ENCODE data around the gene H6PD. TPM values are rescaled to one million over a fixed set of nuclear protein-coding genes. Genes with fewer than 3 reads are reported as not detected.

Gene H6PD
- total RNA-seq, 2 experiments from 2014 or later = 9.3 to 10.4 TPM

GRCh38 chr1:9251501-9251900, 16.9 kb downstream of the H6PD start:
- no peaks in the 10 kb centered on the region for H3K27me3 Mint-ChIP-seq
- ChIA-PET POLR2A (no interaction called here), CTCF (interaction anchor here (0.8 to 5.2 kb wide), 7 partner anchors 15 to 141 kb away, joined by 3 to 51 read pairs (median 5); partner anchors contain the start of gene H6PD)
- DNase-seq = no peak
- H3K4me3 Mint-ChIP-seq = no peak overlapping the region
- no peaks in the 10 kb centered on the region for H3K36me3 Mint-ChIP-seq
- H3K27ac Mint-ChIP-seq = no peak overlapping the region
- no peaks in the 10 kb centered on the region for H3K9me3 Mint-ChIP-seq
- H3K4me1 Mint-ChIP-seq (ENCODE audit: low read depth) = no peaks in the 10 kb centered on the region
- intact Hi-C loops (cut with micrococcal nuclease) = no loop called here

GRCh38 chr1:9253004-9253403, 18.4 kb downstream of the H6PD start:
- Mint-ChIP-seq H3K27me3 (no peaks in the 10 kb centered on the region), H3K36me3 (peaks cover 2% of the 10 kb centered on the region), H3K4me3 (no peak overlapping the region), H3K4me1 (ENCODE audit: low read depth) (peaks cover under 1% of the 10 kb centered on the region), H3K27ac (no peak overlapping the region), H3K9me3 (peaks cover under 1% of the 10 kb centered on the region)
- POLR2A ChIA-PET = no interaction called here
- CTCF ChIA-PET = interaction anchor here (1.0 to 3.4 kb wide), 3 partner anchors 14 to 241 kb away, joined by 3 to 7 read pairs (median 4); no protein-coding TSS in a partner anchor
- DNase-seq = no peak
- intact Hi-C loops (cut with micrococcal nuclease) = no loop called here

- Mint-ChIP-seq H3K27ac (no peak overlapping the region), H3K9me3 (peaks cover 5% of the 10 kb centered on the region), H3K36me3 (peaks cover 5% of the 10 kb centered on the region), H3K4me3 (no peak overlapping the region), H3K27me3 (no peaks in the 10 kb centered on the region), H3K4me1 (ENCODE audit: low read depth) (peaks cover 4% of the 10 kb centered on the region)
- POLR2A ChIA-PET = no interaction called here
- intact Hi-C loops (cut with micrococcal nuclease) = no loop called here
- CTCF ChIA-PET = interaction anchor here (0.9 to 3.4 kb wide), 4 partner anchors 13 to 241 kb away, joined by 3 to 7 read pairs (median 4); partner anchors contain the start of gene H6PD
- no peak for DNase-seq
These were observed 19.0 kb downstream of the H6PD start for GRCh38 chr1:9253453-9254105.

- Mint-ChIP-seq H3K27me3 (no peaks in the 10 kb centered on the region), H3K27ac (no peak overlapping the region), H3K4me1 (ENCODE audit: low read depth) (peaks cover 7% of the 10 kb centered on the region), H3K36me3 (peaks cover 10% of the 10 kb centered on the region), H3K4me3 (no peak overlapping the region), H3K9me3 (peaks cover 25% of the 10 kb centered on the region)
- ChIA-PET CTCF (interaction anchor here (1.2 kb wide), 1 partner anchor 146 kb away, joined by 3 read pairs; no protein-coding TSS in a partner anchor), POLR2A (no interaction called here)
- no peak for DNase-seq
- intact Hi-C loops (cut with micrococcal nuclease) = no loop called here
These were observed 21.8 kb downstream of the H6PD start for GRCh38 chr1:9256332-9256731.

GRCh38 chr1:9257851-9258250, 23.3 kb downstream of the H6PD start:
- ChIA-PET CTCF (interaction anchor here (0.6 kb wide), 1 partner anchor 9 kb away, joined by 3 read pairs; no protein-coding TSS in a partner anchor), POLR2A (no interaction called here)
- Mint-ChIP-seq H3K36me3 (peaks cover 10% of the 10 kb centered on the region), H3K4me1 (ENCODE audit: low read depth) (peaks cover 7% of the 10 kb centered on the region), H3K9me3 (peaks cover 25% of the 10 kb centered on the region), H3K27ac (no peak overlapping the region), H3K4me3 (no peak overlapping the region), H3K27me3 (no peaks in the 10 kb centered on the region)
- intact Hi-C loops (cut with micrococcal nuclease) = no loop called here
- no peak for DNase-seq

GRCh38 chr1:9258629-9259028, 24.1 kb downstream of the H6PD start:
- intact Hi-C loops (cut with micrococcal nuclease) = no loop called here
- H3K27me3 Mint-ChIP-seq = no peaks in the 10 kb centered on the region
- no peak overlapping the region for H3K27ac Mint-ChIP-seq
- H3K9me3 Mint-ChIP-seq = peaks cover 25% of the 10 kb centered on the region
- peaks cover 10% of the 10 kb centered on the region for H3K36me3 Mint-ChIP-seq
- ChIA-PET POLR2A (no interaction called here), CTCF (no interaction called here)
- no peak overlapping the region for H3K4me3 Mint-ChIP-seq
- DNase-seq = no peak
- peaks cover 7% of the 10 kb centered on the region for H3K4me1 Mint-ChIP-seq (ENCODE audit: low read depth)

GRCh38 chr1:9260059-9260766, 25.6 kb downstream of the H6PD start:
- Mint-ChIP-seq H3K9me3 (peaks cover 25% of the 10 kb centered on the region), H3K36me3 (peaks cover 10% of the 10 kb centered on the region), H3K4me3 (no peak overlapping the region), H3K4me1 (ENCODE audit: low read depth) (peaks cover 7% of the 10 kb centered on the region), H3K27me3 (no peaks in the 10 kb centered on the region), H3K27ac (no peak overlapping the region)
- intact Hi-C loops (cut with micrococcal nuclease) = no loop called here
- ChIA-PET CTCF (no interaction called here), POLR2A (no interaction called here)
- no peak for DNase-seq

GRCh38 chr1:9261496-9261895, 26.9 kb downstream of the H6PD start:
- CTCF ChIA-PET = no interaction called here
- Mint-ChIP-seq H3K4me3 (no peak overlapping the region), H3K4me1 (ENCODE audit: low read depth) (peaks cover 7% of the 10 kb centered on the region), H3K27ac (no peak overlapping the region), H3K9me3 (peaks cover 25% of the 10 kb centered on the region), H3K27me3 (no peaks in the 10 kb centered on the region), H3K36me3 (peaks cover 10% of the 10 kb centered on the region)
- POLR2A ChIA-PET = no interaction called here
- no peak for DNase-seq
- intact Hi-C loops (cut with micrococcal nuclease) = no loop called here

GRCh38 chr1:9262096-9262986, 27.8 kb downstream of the H6PD start:
- intact Hi-C loops (cut with micrococcal nuclease) = no loop called here
- no peaks in the 10 kb centered on the region for H3K27me3 Mint-ChIP-seq
- H3K4me1 Mint-ChIP-seq (ENCODE audit: low read depth) = peaks cover 10% of the 10 kb centered on the region
- H3K36me3 Mint-ChIP-seq = peaks cover 10% of the 10 kb centered on the region
- peaks cover 25% of the 10 kb centered on the region for H3K9me3 Mint-ChIP-seq
- ChIA-PET POLR2A (no interaction called here), CTCF (interaction anchor here (0.9 to 1.2 kb wide), 2 partner anchors 152 to 228 kb away, joined by 3 to 5 read pairs; no protein-coding TSS in a partner anchor)
- DNase-seq = no peak
- H3K4me3 Mint-ChIP-seq = no peak overlapping the region
- H3K27ac Mint-ChIP-seq = no peak overlapping the region

GRCh38 chr1:9263276-9263855, 28.8 kb downstream of the H6PD start:
- no peaks in the 10 kb centered on the region for H3K27me3 Mint-ChIP-seq
- H3K4me3 Mint-ChIP-seq = no peak overlapping the region
- DNase-seq = no peak
- intact Hi-C loops (cut with micrococcal nuclease) = no loop called here
- peaks cover 21% of the 10 kb centered on the region for H3K9me3 Mint-ChIP-seq
- CTCF ChIA-PET = no interaction called here
- H3K27ac Mint-ChIP-seq = no peak overlapping the region
- peaks cover 5% of the 10 kb centered on the region for H3K36me3 Mint-ChIP-seq
- peaks cover 7% of the 10 kb centered on the region for H3K4me1 Mint-ChIP-seq (ENCODE audit: low read depth)
- POLR2A ChIA-PET = no interaction called here

- POLR2A ChIA-PET = no interaction called here
- H3K27me3 Mint-ChIP-seq = no peaks in the 10 kb centered on the region
- CTCF ChIA-PET = interaction anchor here (7.1 kb wide), 1 partner anchor 192 kb away, joined by 88 read pairs; no protein-coding TSS in a partner anchor
- H3K36me3 Mint-ChIP-seq = peaks cover 5% of the 10 kb centered on the region
- intact Hi-C loops (cut with micrococcal nuclease) = no loop called here
- no peak overlapping the region for H3K4me3 Mint-ChIP-seq
- no peak overlapping the region for H3K27ac Mint-ChIP-seq
- H3K4me1 Mint-ChIP-seq (ENCODE audit: low read depth) = peaks cover 7% of the 10 kb centered on the region
- peaks cover 15% of the 10 kb centered on the region for H3K9me3 Mint-ChIP-seq
- no peak for DNase-seq
These were observed 29.7 kb downstream of the H6PD start for GRCh38 chr1:9263984-9264872.
